HepG2 (cell line): Measurements from ENCODE around the gene PLSCR4. TPM values are rescaled to one million over a fixed set of nuclear protein-coding genes. Genes with fewer than 3 reads are reported as not detected.

Source experiments
- ATAC-seq: fragments of 200-7000 bp; cut with Tn5 transposase; 3 replicates; pipeline ENCODE4 v1.9.1; 2020; ENCODE audit warnings: mild to moderate bottlenecking, moderate library complexity
- BruUV-seq: library from RNA; stranded (reverse); fragments of 400-500 nt; replicated peaks from 2 replicates; lab custom pipeline; 2021; lab: Mats Ljungman, UMichigan
- CTCF ChIA-PET: fragments of 300-600 bp; formaldehyde crosslinking; extraction: SDS; loops from one replicate; lab custom pipeline; 2021; ENCODE audit warnings: low total read pairs, inconsistent platforms, low intra/inter-chr PET ratio; lab: Yijun Ruan, JAX
- POLR2A ChIA-PET: fragments of 350-600 bp; sonication (Branson Sonifier 250); formaldehyde crosslinking; loops from one replicate; lab custom pipeline; 2020; ENCODE audit warnings: antibody characterized with exemption, inconsistent platforms; lab: Yijun Ruan, JAX
- DNase-seq: peaks from one replicate; pipeline ENCODE4 v3.0.0-alpha.2; 2015; ENCODE audit warnings: low spot score
- FAIRE-seq: peaks from 3 replicates; lab custom pipeline; 2011; peaks lifted over from hg19 to GRCh38; lab: Jason Lieb, UNC
- H2AFZ ChIP-seq: one replicate; pipeline ENCODE4 v1.6.1; 2011; ENCODE audit warnings: low read length, inconsistent platforms
- H3K27ac ChIP-seq: fragments of 300-600 bp; 3 replicates; pipeline ENCODE4 v1.8.0; 2011; ENCODE audit warnings: mixed run types, mild to moderate bottlenecking, mixed read lengths, low read length, inconsistent platforms; ENCODE audit not compliant: insufficient read depth; ENCODE audit errors: extremely low read length
- H3K27me3 ChIP-seq, 2 experiments: fragments of 200-600 bp in 1 of 2; 2 replicates in 1 of 2; 3 replicates in 1 of 2; pipeline versions ENCODE4 v1.6.0 to v1.8.0; 2011; ENCODE audit warnings: low read length in 2 of 2, mild to moderate bottlenecking in 2 of 2, moderate library complexity in 2 of 2, inconsistent platforms in 1 of 2; ENCODE audit not compliant: insufficient read depth in 2 of 2, control insufficient read depth in 1 of 2
- H3K36me3 ChIP-seq, 2 experiments: fragments of 200-600 bp in 1 of 2; replicated peaks in 1 of 2; 2 replicates in 1 of 2; 3 replicates in 1 of 2; pipeline versions ENCODE4 v1.5.1 to v1.8.0; 2011; ENCODE audit warnings: low read length in 2 of 2, inconsistent platforms in 1 of 2; ENCODE audit not compliant: insufficient read depth in 2 of 2, control insufficient read depth in 1 of 2
- H3K4me1 ChIP-seq: 2 replicates; pipeline ENCODE4 v1.5.1; 2012; ENCODE audit warnings: low read length, inconsistent platforms; ENCODE audit not compliant: insufficient read depth
- H3K4me2 ChIP-seq: 2 replicates; pipeline ENCODE4 v1.6.0; 2011; ENCODE audit warnings: low read depth, low read length, inconsistent platforms
- H3K4me3 ChIP-seq, 3 experiments: fragments of 200-600 bp in 1 of 3; sonication (generic), shearing (Covaris generic) in 1 of 3; replicated peaks in 1 of 3; 2 replicates each; pipeline ENCODE4 v1.5.1; 2011 to 2016; ENCODE audit warnings: low read length in 3 of 3, inconsistent platforms in 2 of 3, low read depth in 2 of 3, mild to moderate bottlenecking in 2 of 3, control low read depth in 1 of 3, mixed read lengths in 1 of 3; ENCODE audit not compliant: insufficient read depth in 1 of 3
- H3K79me2 ChIP-seq: one replicate; pipeline ENCODE4 v1.6.1; 2011; ENCODE audit warnings: low read length, inconsistent platforms; ENCODE audit not compliant: insufficient read depth
- H3K9ac ChIP-seq: 2 replicates; pipeline ENCODE4 v1.6.0; 2011; ENCODE audit warnings: mild to moderate bottlenecking, low read depth, low read length, inconsistent platforms; ENCODE audit not compliant: insufficient read depth
- H3K9me3 ChIP-seq: 2 replicates; pipeline ENCODE4 v1.5.1; 2012; ENCODE audit warnings: mild to moderate bottlenecking, low read length
- H4K20me1 ChIP-seq: 2 replicates; pipeline ENCODE4 v1.6.0; 2011; ENCODE audit warnings: inconsistent platforms, mild to moderate bottlenecking, low read length, moderate library complexity; ENCODE audit not compliant: insufficient read depth
- CHD2 ChIP-seq: IDR thresholded peaks from 2 replicates; pipeline ENCODE4 v1.6.1; 2011; ENCODE audit warnings: low read depth, low read length, improper control_type of control experiment
- MAZ ChIP-seq, 2 experiments: sonication (generic) in 1 of 2; formaldehyde crosslinking in 1 of 2; IDR thresholded peaks; 2 replicates each; pipeline versions ENCODE4 v1.5.0 to v1.6.1; 2012 to 2020; ENCODE audit warnings: low read depth in 2 of 2, mild to moderate bottlenecking in 2 of 2, borderline replicate concordance in 1 of 2, improper control_type of control experiment in 1 of 2, low read length in 1 of 2, missing genetic modification reagents in 1 of 2, moderate library complexity in 1 of 2
- MBD4 ChIP-seq: IDR thresholded peaks from 2 replicates; pipeline ENCODE4 v1.6.1; 2012; ENCODE audit warnings: low read length, inconsistent platforms, borderline replicate concordance
- MEF2D ChIP-seq: sonication (generic); formaldehyde crosslinking; IDR thresholded peaks from 2 replicates; pipeline ENCODE4 v1.5.1; 2020; ENCODE audit warnings: mild to moderate bottlenecking, missing genetic modification reagents
- RERE ChIP-seq: IDR thresholded peaks from 2 replicates; pipeline ENCODE4 v1.6.1; 2016; ENCODE audit warnings: low read depth, missing genetic modification reagents, missing compliant biosample characterization
- SIN3A ChIP-seq: IDR thresholded peaks from 2 replicates; pipeline ENCODE4 v1.6.1; 2011; ENCODE audit warnings: low read depth, mild to moderate bottlenecking, control low read depth, low read length, borderline replicate concordance
- ZBTB2 ChIP-seq: sonication (generic); formaldehyde crosslinking; IDR thresholded peaks from 2 replicates; pipeline ENCODE4 v1.8.0; 2022; ENCODE audit warnings: low read depth, missing genetic modification reagents
- ZMYM2 ChIP-seq: sonication (generic); formaldehyde crosslinking; IDR thresholded peaks from 2 replicates; pipeline ENCODE4 v1.8.0; 2022; ENCODE audit warnings: mild to moderate bottlenecking, missing genetic modification reagents
- ZNF225 ChIP-seq: sonication (generic); formaldehyde crosslinking; IDR thresholded peaks from 2 replicates; pipeline ENCODE4 v1.4.0; 2020; ENCODE audit warnings: mild to moderate bottlenecking, missing genetic modification reagents
- ZNF296 ChIP-seq: sonication (generic); formaldehyde crosslinking; conservative IDR thresholded peaks from 2 replicates; pipeline ENCODE4 v1.5.0; 2020; ENCODE audit warnings: mild to moderate bottlenecking, missing genetic modification reagents
- ZNF317 ChIP-seq: sonication (generic); formaldehyde crosslinking; IDR thresholded peaks from 2 replicates; pipeline ENCODE4 v1.5.0; 2020; ENCODE audit warnings: mild to moderate bottlenecking, missing genetic modification reagents
- ZNF577 ChIP-seq: sonication (generic); formaldehyde crosslinking; IDR thresholded peaks from 2 replicates; pipeline ENCODE4 v1.4.0; 2020; ENCODE audit warnings: mild to moderate bottlenecking, low read depth, missing genetic modification reagents, borderline replicate concordance
- ZNF766 ChIP-seq: sonication (generic); formaldehyde crosslinking; IDR thresholded peaks from 2 replicates; pipeline ENCODE4 v1.5.0; 2020; ENCODE audit warnings: missing genetic modification reagents, borderline replicate concordance
- ZNF792 ChIP-seq: IDR thresholded peaks from 2 replicates; pipeline ENCODE4 v1.6.1; 2016
- WGBS: methylation state at CpG from one replicate; pipeline ENCODE4 v1.1.6; 2017; ENCODE audit warnings: low lambda C conversion rate; 5-methylcytosine and 5-hydroxymethylcytosine counted together
- in situ Hi-C: cut with HindIII; loops from 2 replicates; pipeline ENCODE4 v1.10.0; 2017; ENCODE audit warnings: low pct_unique_long_range_greater_than_20kb; ENCODE audit not compliant: extremely low pct_ligation_motif_present
- intact Hi-C: fragments of 100-400 bp; cut with micrococcal nuclease; formaldehyde crosslinking; loops from one replicate; pipeline ENCODE4 v1.10.0; 2022; ENCODE audit not compliant: unreplicated experiment
- polyA plus RNA-seq, 8 experiments: library from polyadenylated mRNA; depleted of rRNA in 3 of 8; stranded (reverse) in 7 of 8; unstranded in 1 of 8; fragments of >200 nt; fragmentation: Illumina TruSeq in 4 of 8; extraction: Trizol in 4 of 8; gene quantifications; 2 replicates each; pipeline versions ENCODE4 v1.2.1 to v1.2.3, GENCODE V29; 2011 to 2016; ENCODE audit warnings: low read depth in 4 of 8, missing spikeins in 1 of 8, mixed read lengths in 1 of 8; ENCODE audit not compliant: insufficient read depth in 1 of 8
- total RNA-seq, 5 experiments: library from RNA; depleted of rRNA; stranded (reverse); fragments of >200 nt; fragmentation: Illumina TruSeq; extraction: Trizol; gene quantifications; 2 replicates each; pipeline ENCODE4 v1.2.3, GENCODE V29; 2016; ENCODE audit warnings: low read depth in 1 of 5
- TF ChIP-seq, protein P1 (sequence below): sonication (generic); formaldehyde crosslinking; IDR thresholded peaks from 2 replicates; pipeline ENCODE4 v1.5.0; 2020; ENCODE audit warnings: mild to moderate bottlenecking, missing genetic modification reagents

PLSCR4 gene
- total and polyA plus RNA-seq, 2 of the 13 experiments (the other 11 are each of a cell fraction or from before 2014, with no cell fraction given): 1.5 to 59.0 TPM

GRCh38 chr3:146177519-146177918 lies 73.4 kb downstream of the PLSCR4 start (continued):
- TF ChIP-seq ZBTB2 (CRISPR knock-in tag) (no peak), ZMYM2 (no peak), ZNF225 (no peak), ZNF296 (CRISPR knock-in tag) (no peak)

- FAIRE-seq (no peak), DNase-seq (no peak), ATAC-seq (no peak)
- WGBS: 23% methylated on average over 3 of the region's 3 CpGs
- no peak overlapping the region for H3K4me3 ChIP-seq
- H3K27me3 ChIP-seq: no peaks in the 10 kb centered on the region
- no peaks in the 10 kb centered on the region for H4K20me1 ChIP-seq
- ChIA-PET CTCF (no interaction called here), POLR2A (no interaction called here)
- H3K9me3 ChIP-seq: no peaks in the 10 kb centered on the region
- no peak overlapping the region for H3K9ac ChIP-seq
- H3K4me1 ChIP-seq: 0 out of 2 replicates have a peak, but pooled peaks cover 4% of the 10 kb centered on the region
- H3K4me2 ChIP-seq: no peak overlapping the region
- no peaks in the 10 kb centered on the region for H3K79me2 ChIP-seq
- in situ Hi-C loops: loop anchor here (25.0 kb wide), 1 partner anchor 390 kb away; no protein-coding TSS in a partner anchor
- intact Hi-C loops: loop anchor here (10.0 kb wide), 1 partner anchor 1852 kb away; no protein-coding TSS in a partner anchor
- no peaks in the 10 kb centered on the region for H3K36me3 ChIP-seq
- no peak overlapping the region for H2AFZ ChIP-seq
- no peak overlapping the region for H3K27ac ChIP-seq
- no TSS peak for BruUV-seq
- TF ChIP-seq ZNF317 (CRISPR knock-in tag) (no peak), ZNF766 (CRISPR knock-in tag) (no peak), ZNF792 (CRISPR knock-in tag) (no peak), RERE (CRISPR knock-in tag) (no peak), MBD4 (no peak), CHD2 (no peak), SIN3A (no peak), MAZ (IDR thresholded peaks at IDR 0.05; ENCODE audit: borderline replicate concordance, low read depth, low read length) (no peak), MAZ (CRISPR knock-in tag; IDR thresholded peaks at IDR 0.05; ENCODE audit: low read depth) (no peak), MEF2D (CRISPR knock-in tag) (no peak), ZNF577 (CRISPR knock-in tag) (no peak)
- TF ChIP-seq, protein P1, sequence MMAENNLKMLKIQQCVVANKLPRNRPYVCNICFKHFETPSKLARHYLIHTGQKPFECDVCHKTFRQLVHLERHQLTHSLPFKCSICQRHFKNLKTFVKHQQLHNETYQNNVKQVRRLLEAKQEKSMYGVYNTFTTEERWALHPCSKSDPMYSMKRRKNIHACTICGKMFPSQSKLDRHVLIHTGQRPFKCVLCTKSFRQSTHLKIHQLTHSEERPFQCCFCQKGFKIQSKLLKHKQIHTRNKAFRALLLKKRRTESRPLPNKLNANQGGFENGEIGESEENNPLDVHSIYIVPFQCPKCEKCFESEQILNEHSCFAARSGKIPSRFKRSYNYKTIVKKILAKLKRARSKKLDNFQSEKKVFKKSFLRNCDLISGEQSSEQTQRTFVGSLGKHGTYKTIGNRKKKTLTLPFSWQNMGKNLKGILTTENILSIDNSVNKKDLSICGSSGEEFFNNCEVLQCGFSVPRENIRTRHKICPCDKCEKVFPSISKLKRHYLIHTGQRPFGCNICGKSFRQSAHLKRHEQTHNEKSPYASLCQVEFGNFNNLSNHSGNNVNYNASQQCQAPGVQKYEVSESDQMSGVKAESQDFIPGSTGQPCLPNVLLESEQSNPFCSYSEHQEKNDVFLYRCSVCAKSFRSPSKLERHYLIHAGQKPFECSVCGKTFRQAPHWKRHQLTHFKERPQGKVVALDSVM (CRISPR knock-in tag): no peak
Measured at GRCh38 chr3:146177072-146177471, 73.8 kb downstream of the PLSCR4 start.
